Liver (tissue), 9 donors: Measurements from ENCODE around the gene ZC3H18. TPM values are rescaled to one million over a fixed set of nuclear protein-coding genes. Genes with fewer than 3 reads are reported as not detected.
A peak's percentile ranks its signal among the peaks of the same experiment; 100 is the strongest.

Experiments used
- DNase-seq: peaks from one replicate; pipeline ENCODE4 v3.0.0-alpha.2; 2017; ENCODE audit warnings: low spot score
- H3K27ac ChIP-seq, 2 donors: one replicate each; pipeline ENCODE4 v1.7.0; 2013; ENCODE audit warnings: inconsistent platforms in 2 of 2, low read length in 2 of 2, control low read depth in 1 of 2, low read depth in 1 of 2, mild to moderate bottlenecking in 1 of 2
- H3K27me3 ChIP-seq, 4 donors: one replicate each; pipeline versions ENCODE4 v1.6.1 to v1.7.0; 2013; ENCODE audit warnings: low read length in 3 of 4, inconsistent platforms in 1 of 4, mild to moderate bottlenecking in 1 of 4, moderate library complexity in 1 of 4; ENCODE audit not compliant: control insufficient read depth in 4 of 4, insufficient read depth in 4 of 4
- H3K36me3 ChIP-seq, 4 donors: one replicate each; pipeline versions ENCODE4 v1.6.1 to v1.7.0; 2013; ENCODE audit warnings: low read length in 3 of 4, mild to moderate bottlenecking in 3 of 4, low read depth in 1 of 4, moderate library complexity in 1 of 4; ENCODE audit not compliant: control insufficient read depth in 4 of 4, insufficient read depth in 3 of 4
- H3K4me1 ChIP-seq, 4 donors: one replicate each; pipeline versions ENCODE4 v1.6.1 to v1.7.0; 2013; ENCODE audit warnings: low read length in 3 of 4, mild to moderate bottlenecking in 3 of 4, moderate library complexity in 1 of 4; ENCODE audit not compliant: control insufficient read depth in 4 of 4, insufficient read depth in 4 of 4
- H3K4me3 ChIP-seq, 3 donors: one replicate each; pipeline versions ENCODE4 v1.6.1 to v1.7.0; 2013; ENCODE audit warnings: low read length in 3 of 3, control low read depth in 1 of 3, low read depth in 1 of 3, mild to moderate bottlenecking in 1 of 3
- H3K9ac ChIP-seq, 2 donors: one replicate each; pipeline ENCODE4 v1.7.0; 2013; ENCODE audit warnings: low read length in 2 of 2, mild to moderate bottlenecking in 2 of 2, moderate library complexity in 2 of 2, control low read depth in 1 of 2, low read depth in 1 of 2
- H3K9me3 ChIP-seq, 4 donors: one replicate each; pipeline versions ENCODE4 v1.6.1 to v1.7.0; 2013; ENCODE audit warnings: low read length in 3 of 4; ENCODE audit not compliant: control insufficient read depth in 4 of 4
- ATF3 ChIP-seq: IDR thresholded peaks from 2 replicates; pipeline ENCODE4 v1.6.1; 2016; ENCODE audit warnings: antibody characterized with exemption
- CTCF ChIP-seq: fragments of 150-350 bp; IDR thresholded peaks from 2 replicates; pipeline ENCODE4 v1.5.1; 2017; ENCODE audit warnings: improper control_type of control experiment, low read depth, low read length; ENCODE audit not compliant: missing input control
- EGR1 ChIP-seq, 2 donors: IDR thresholded peaks; 2 replicates each; pipeline ENCODE4 v1.6.1; 2016 to 2018; ENCODE audit warnings: antibody characterized with exemption in 2 of 2, low read depth in 2 of 2
- FOXA1 ChIP-seq: IDR thresholded peaks from 2 replicates; pipeline ENCODE4 v1.6.1; 2016; ENCODE audit warnings: antibody characterized with exemption
- FOXA2 ChIP-seq: IDR thresholded peaks from 2 replicates; pipeline ENCODE4 v1.6.1; 2016; ENCODE audit warnings: antibody characterized with exemption
- GABPA ChIP-seq, 2 donors: IDR thresholded peaks in 1 of 2; conservative IDR thresholded peaks in 1 of 2; 2 replicates each; pipeline ENCODE4 v1.6.1; 2016; ENCODE audit warnings: antibody characterized with exemption in 2 of 2, mild to moderate bottlenecking in 1 of 2, moderate library complexity in 1 of 2
- HNF4A ChIP-seq, 2 donors: conservative IDR thresholded peaks; 2 replicates each; pipeline ENCODE4 v1.6.1; 2016; ENCODE audit warnings: antibody characterized with exemption in 2 of 2, mild to moderate bottlenecking in 2 of 2
- HNF4G ChIP-seq: IDR thresholded peaks from 2 replicates; pipeline ENCODE4 v1.6.1; 2016; ENCODE audit warnings: antibody characterized with exemption
- JUND ChIP-seq, 2 donors: IDR thresholded peaks; 2 replicates each; pipeline ENCODE4 v1.6.1; 2016; ENCODE audit warnings: antibody characterized with exemption in 2 of 2
- MAX ChIP-seq: IDR thresholded peaks from 2 replicates; pipeline ENCODE4 v1.6.1; 2016; ENCODE audit warnings: antibody characterized with exemption
- NR2F2 ChIP-seq: IDR thresholded peaks from 2 replicates; pipeline ENCODE4 v1.6.1; 2016; ENCODE audit warnings: antibody characterized with exemption
- RAD21 ChIP-seq, 2 donors: IDR thresholded peaks; 2 replicates each; pipeline ENCODE4 v1.6.1; 2016; ENCODE audit warnings: antibody characterized with exemption in 2 of 2, mild to moderate bottlenecking in 2 of 2
- REST ChIP-seq: IDR thresholded peaks from 2 replicates; pipeline ENCODE4 v1.6.1; 2016; ENCODE audit warnings: antibody characterized with exemption, mild to moderate bottlenecking
- RXRA ChIP-seq, 2 donors: IDR thresholded peaks; 2 replicates each; pipeline ENCODE4 v1.6.1; 2017 to 2018; ENCODE audit warnings: antibody characterized with exemption in 2 of 2, mild to moderate bottlenecking in 1 of 2
- SP1 ChIP-seq: IDR thresholded peaks from 2 replicates; pipeline ENCODE4 v1.6.1; 2018; ENCODE audit warnings: antibody characterized with exemption, mild to moderate bottlenecking
- TAF1 ChIP-seq: conservative IDR thresholded peaks from 2 replicates; pipeline ENCODE4 v1.6.1; 2016; ENCODE audit warnings: antibody characterized with exemption, mild to moderate bottlenecking
- YY1 ChIP-seq: IDR thresholded peaks from 2 replicates; pipeline ENCODE4 v1.6.1; 2016; ENCODE audit warnings: antibody characterized with exemption, mild to moderate bottlenecking
- ZBTB33 ChIP-seq: IDR thresholded peaks from 2 replicates; pipeline ENCODE4 v1.6.1; 2016; ENCODE audit warnings: antibody characterized with exemption
- WGBS: extraction: QIAGEN DNeasy Blood & Tissue Kit; methylation state at CpG from one replicate; pipeline ENCODE4 v1.1.7; 2013; 5-methylcytosine and 5-hydroxymethylcytosine counted together
- polyA plus RNA-seq, 2 donors: library from polyadenylated mRNA; stranded (reverse) in 1 of 2; unstranded in 1 of 2; fragments of 200-250 nt in 1 of 2; fragments of >200 nt in 1 of 2; fragmentation: Nextera tagmentation in 1 of 2; extraction: Ambion mirVana in 1 of 2; gene quantifications; one replicate each; pipeline versions ENCODE4 v1.2.1 to v1.2.3, GENCODE V29; 2013 to 2015
- total RNA-seq, 2 donors: library from RNA; depleted of rRNA; stranded (reverse); fragments of >200 nt; gene quantifications; one replicate each; pipeline ENCODE4 v1.2.3, GENCODE V29; 2014
- donor health status: healthy.
- donor health status: healthy.
- donor health status: healthy.
- donor health status: healthy.
- donor health status: healthy.

ZC3H18 gene
- total and polyA plus RNA-seq, 4 donors, result 10.2 to 10.9 (median 10.5) TPM

- Histone ChIP-seq H3K9ac (no peak overlapping the region), H3K4me1 (peaks cover 0 to 3% (median 0%) of the 10 kb centered on the region in 4 donors), H3K36me3 (peaks cover 0 to 25% (median 9%) of the 10 kb centered on the region in 4 donors), H3K9me3 (no peaks in the 10 kb centered on the region), H3K27ac (no peak overlapping the region), H3K27me3 (no peaks in the 10 kb centered on the region), H3K4me3 (peak overlapping the region in 1 of 3 donors; percentile 43)
- DNase-seq, result no peak
- TF ChIP-seq SP1 (no peak), FOXA2 (no peak), HNF4G (no peak), CTCF (no peak), TAF1 (no peak), FOXA1 (no peak), RXRA (IDR thresholded peaks at IDR 0.05) (no peak), MAX (no peak), JUND (IDR thresholded peaks at IDR 0.05) (no peak), REST (no peak), RAD21 (IDR thresholded peaks at IDR 0.05) (no peak), GABPA (IDR thresholded peaks at IDR 0.05 in 1 of 2, conservative IDR thresholded peaks at IDR 0.05 in 1 of 2) (no peak), ZBTB33 (no peak), ATF3 (no peak), NR2F2 (no peak), EGR1 (IDR thresholded peaks at IDR 0.05; ENCODE audit: low read depth in 2 of 2) (no peak), HNF4A (conservative IDR thresholded peaks at IDR 0.05) (no peak), YY1 (no peak)
- WGBS, result 69% methylated on average over 65 of the region's 65 CpGs
These were observed 35.5 kb upstream of the ZC3H18 start for GRCh38 chr16:88534638-88535190.
